KMS-11 (cell line): ENCODE data around the gene RGS3.

Experiments used
- H2AFZ ChIP-seq: fragments of 200-600 bp; sonication (generic); 2 replicates; pipeline ENCODE4 v1.6.1; 2016; ENCODE audit warnings: antibody characterized with exemption, mixed run types, low read depth
- H3K27ac ChIP-seq: fragments of 200-600 bp; sonication (generic); 2 replicates; pipeline ENCODE4 v1.6.1; 2016; ENCODE audit warnings: mild to moderate bottlenecking, mixed run types
- H3K27me3 ChIP-seq: fragments of 200-600 bp; sonication (generic); 2 replicates; pipeline ENCODE4 v1.6.1; 2017; ENCODE audit warnings: mild to moderate bottlenecking, low read depth, mixed run types, moderate library complexity; ENCODE audit not compliant: insufficient read depth
- H3K36me3 ChIP-seq: fragments of 200-600 bp; sonication (generic); 2 replicates; pipeline ENCODE4 v1.6.1; 2017; ENCODE audit warnings: mild to moderate bottlenecking, mixed run types; ENCODE audit not compliant: insufficient read depth
- H3K4me1 ChIP-seq: fragments of 200-600 bp; sonication (generic); 2 replicates; pipeline ENCODE4 v1.6.1; 2016; ENCODE audit warnings: mild to moderate bottlenecking, low read depth, mixed run types; ENCODE audit not compliant: poor library complexity, severe bottlenecking
- H3K4me2 ChIP-seq: fragments of 200-600 bp; sonication (generic); 2 replicates; pipeline ENCODE4 v1.7.0; 2016; ENCODE audit warnings: mild to moderate bottlenecking, mixed run types
- H3K4me3 ChIP-seq: fragments of 200-600 bp; sonication (generic); IDR thresholded peaks from 2 replicates; pipeline ENCODE4 v1.6.1; 2017; ENCODE audit warnings: low read depth, low read length, mixed read lengths; ENCODE audit not compliant: insufficient read depth
- H3K79me2 ChIP-seq: fragments of 200-600 bp; sonication (generic); 2 replicates; pipeline ENCODE4 v1.6.1; 2016; ENCODE audit warnings: low read depth, mixed run types; ENCODE audit not compliant: insufficient read depth
- H3K9ac ChIP-seq: fragments of 200-600 bp; sonication (generic); 2 replicates; pipeline ENCODE4 v1.6.1; 2016; ENCODE audit warnings: mild to moderate bottlenecking, mixed run types
- H4K20me1 ChIP-seq: fragments of 200-600 bp; sonication (generic); 2 replicates; pipeline ENCODE4 v1.6.1; 2016; ENCODE audit warnings: mild to moderate bottlenecking, mixed run types; ENCODE audit not compliant: insufficient read depth
- CTCF ChIP-seq: fragments of 200-600 bp; sonication (generic); conservative IDR thresholded peaks from 2 replicates; pipeline ENCODE4 v1.6.1; 2017; ENCODE audit warnings: low read depth, mild to moderate bottlenecking, antibody characterized with exemption, low read length, moderate library complexity, mixed read lengths

RGS3 gene

GRCh38 chr9:113532809-113533190 lies 69.3 kb downstream of the RGS3 start:
- Histone ChIP-seq H3K4me3 (no peak overlapping the region), H3K4me1 (peaks cover under 1% of the 10 kb centered on the region), H3K9ac (no peak overlapping the region), H3K79me2 (no peaks in the 10 kb centered on the region), H4K20me1 (no peaks in the 10 kb centered on the region), H3K27me3 (no peaks in the 10 kb centered on the region), H3K36me3 (no peaks in the 10 kb centered on the region), H3K4me2 (no peak overlapping the region), H2AFZ (no peak overlapping the region), H3K27ac (no peak overlapping the region)
- no peak for TF ChIP-seq CTCF

- no peak for TF ChIP-seq CTCF
- no peak overlapping the region for H3K4me2 ChIP-seq
- H3K9ac ChIP-seq, result no peak overlapping the region
- no peaks in the 10 kb centered on the region for H3K4me1 ChIP-seq
- no peaks in the 10 kb centered on the region for H4K20me1 ChIP-seq
- H3K36me3 ChIP-seq, result no peaks in the 10 kb centered on the region
- no peak overlapping the region for H2AFZ ChIP-seq
- H3K27ac ChIP-seq, result no peak overlapping the region
- H3K79me2 ChIP-seq, result no peaks in the 10 kb centered on the region
- H3K27me3 ChIP-seq, result no peaks in the 10 kb centered on the region
- H3K4me3 ChIP-seq, result no peak overlapping the region
Measured at GRCh38 chr9:113533335-113534225, 70.1 kb downstream of the RGS3 start.

GRCh38 chr9:113535756-113536155 lies 72.2 kb downstream of the RGS3 start:
- Histone ChIP-seq H4K20me1 (no peaks in the 10 kb centered on the region), H3K27me3 (no peaks in the 10 kb centered on the region), H3K36me3 (no peaks in the 10 kb centered on the region), H3K79me2 (no peaks in the 10 kb centered on the region), H3K27ac (no peak overlapping the region), H2AFZ (no peak overlapping the region), H3K4me3 (no peak overlapping the region), H3K4me1 (no peaks in the 10 kb centered on the region), H3K4me2 (no peak overlapping the region), H3K9ac (no peak overlapping the region)
- no peak for TF ChIP-seq CTCF

- H3K4me3 ChIP-seq, result no peak overlapping the region
- H4K20me1 ChIP-seq, result no peaks in the 10 kb centered on the region
- no peaks in the 10 kb centered on the region for H3K27me3 ChIP-seq
- no peak overlapping the region for H3K27ac ChIP-seq
- no peaks in the 10 kb centered on the region for H3K36me3 ChIP-seq
- H3K4me2 ChIP-seq, result no peak overlapping the region
- no peak overlapping the region for H3K9ac ChIP-seq
- H3K4me1 ChIP-seq, result no peaks in the 10 kb centered on the region
- no peak overlapping the region for H2AFZ ChIP-seq
- no peak for TF ChIP-seq CTCF
- H3K79me2 ChIP-seq, result no peaks in the 10 kb centered on the region
Measured at GRCh38 chr9:113536166-113536482, 72.6 kb downstream of the RGS3 start.
